GM15510 (cell line): Measurements from ENCODE around the gene SHC2.

Experiments
- POLR2A ChIP-seq: IDR thresholded peaks from 3 replicates; pipeline ENCODE4 v1.6.1; 2011; ENCODE audit warnings: borderline replicate concordance; ENCODE audit not compliant: insufficient read length; ENCODE audit errors: extremely low read depth

The SHC2 gene

GRCh38 chr19:412356-413355 is 48.2 kb downstream of the SHC2 start:
- no peak for TF ChIP-seq POLR2A

GRCh38 chr19:411723-412355 is 49.0 kb downstream of the SHC2 start:
- TF ChIP-seq POLR2A, result no peak

GRCh38 chr19:410243-410781 is 50.5 kb downstream of the SHC2 start:
- TF ChIP-seq POLR2A, result no peak

GRCh38 chr19:409516-410242 is 51.2 kb downstream of the SHC2 start:
- no peak for TF ChIP-seq POLR2A

DNA sequence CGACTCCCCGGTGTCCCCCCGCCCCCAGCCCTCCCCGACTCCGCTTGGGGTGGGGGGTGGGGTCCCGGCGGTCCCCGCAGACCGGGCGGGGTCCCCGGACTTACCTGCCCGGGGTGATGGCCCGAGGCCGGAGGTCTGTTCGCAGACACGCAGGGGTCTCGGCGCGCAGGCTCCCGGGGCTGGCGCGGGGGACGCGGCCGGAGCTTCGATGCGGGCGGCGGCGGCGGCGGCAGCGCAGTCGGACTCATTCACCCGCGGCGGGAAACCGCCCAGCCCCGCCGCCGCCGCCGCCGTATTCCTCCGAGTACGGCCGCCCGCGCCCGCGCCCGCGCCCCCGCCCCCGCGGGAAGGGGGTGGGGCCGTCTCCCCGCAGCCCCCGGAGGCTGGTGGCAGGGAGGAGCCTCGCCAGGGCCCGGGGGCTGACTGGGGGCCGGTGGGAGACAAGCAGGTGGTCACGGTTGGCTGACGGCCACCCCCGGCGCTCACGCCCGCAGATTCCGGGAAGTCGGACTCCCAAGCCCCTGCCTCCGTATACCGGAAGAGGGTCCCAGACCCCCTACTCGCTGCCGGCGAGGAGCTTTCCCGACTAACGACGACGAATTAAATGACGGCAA is 51.8 kb downstream of the SHC2 start, which contains the start of gene C2CD4C:
C2CD4C (minus strand) TSS at position 246 of the 614 bp plus-strand sequence. CDS start 786 bp downstream, outside the sequence.
- TF ChIP-seq POLR2A, result no peak

DNA sequence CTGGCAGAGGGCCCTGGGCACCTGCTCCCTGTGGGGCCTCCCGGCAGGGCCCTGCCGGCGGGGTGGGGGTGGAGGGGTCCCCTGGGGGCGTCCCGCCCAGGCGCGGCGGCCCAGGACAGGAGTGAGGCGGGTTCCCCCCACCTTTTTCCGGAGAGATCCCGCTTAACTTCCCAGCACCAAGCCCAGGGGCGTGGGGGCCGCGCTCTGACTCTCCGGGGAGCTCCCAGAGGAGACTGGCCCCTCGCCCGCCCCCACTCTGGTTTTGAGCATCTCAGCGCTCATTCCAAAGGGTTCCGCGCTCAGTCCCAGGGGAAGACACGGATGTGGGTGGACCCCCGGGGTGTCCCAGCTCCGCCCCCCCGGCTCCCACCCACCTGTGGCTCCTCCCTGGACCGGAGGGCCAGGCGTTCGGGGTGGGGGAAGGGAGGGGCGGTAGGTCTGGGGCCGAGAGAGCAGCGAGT is 52.4 kb downstream of the SHC2 start:
- no peak for TF ChIP-seq POLR2A

- TF ChIP-seq POLR2A, result no peak
Measured at GRCh38 chr19:407511-408440, 53.1 kb downstream of the SHC2 start.

DNA sequence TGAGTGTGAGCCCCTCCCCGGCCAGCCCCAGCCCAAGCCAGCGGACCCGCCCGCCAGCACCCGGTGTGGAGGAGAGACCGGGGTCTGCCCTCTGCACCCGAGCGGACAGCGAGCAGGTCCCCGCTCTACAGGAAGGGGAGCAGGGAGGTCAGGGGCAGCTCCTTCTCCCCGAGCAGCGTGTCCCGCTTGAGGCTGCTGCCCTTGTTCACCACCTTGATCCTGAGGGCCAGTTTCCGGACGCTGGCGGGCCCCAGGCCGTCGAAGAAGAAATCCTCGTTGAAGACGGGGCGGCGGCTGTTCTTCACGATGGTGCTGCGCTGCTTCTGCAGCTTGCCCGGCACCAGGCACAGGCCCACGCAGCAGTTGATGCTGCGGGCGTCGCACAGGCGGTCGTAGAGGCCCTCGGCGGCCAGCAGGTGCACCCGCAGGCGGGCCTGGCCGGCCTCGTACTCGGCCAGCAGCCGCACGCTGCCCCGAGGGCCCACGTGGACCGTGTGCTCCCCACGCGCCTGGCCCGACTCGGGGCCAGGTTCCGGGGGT is 53.8 kb downstream of the SHC2 start:
- TF ChIP-seq POLR2A, result no peak

GRCh38 chr19:406135-406781 is 54.6 kb downstream of the SHC2 start:
- TF ChIP-seq POLR2A, result no peak

- TF ChIP-seq POLR2A, result no peak
Measured at GRCh38 chr19:405121-405965, 55.5 kb downstream of the SHC2 start.

- no peak for TF ChIP-seq POLR2A
Measured at GRCh38 chr19:403221-404027, 57.4 kb downstream of the SHC2 start.

DNA sequence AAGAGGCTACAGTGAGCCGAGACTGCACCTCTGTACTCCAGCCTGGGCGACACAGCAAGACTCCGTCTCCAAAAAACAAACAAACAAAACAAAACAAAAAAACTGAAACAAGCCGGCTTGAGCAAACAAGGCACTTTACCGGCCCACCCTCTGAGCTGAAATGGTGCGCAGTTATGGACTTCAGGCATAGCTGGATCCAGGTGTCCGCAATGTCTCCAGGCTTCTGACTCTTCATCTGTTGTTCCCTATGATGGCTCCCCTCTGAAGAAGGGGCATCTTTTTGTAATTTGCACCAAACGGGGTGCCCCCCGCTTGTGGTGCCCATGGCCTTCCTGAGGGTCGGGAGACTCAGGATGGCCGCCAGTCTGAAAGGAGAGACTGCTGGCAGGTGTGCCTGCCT is 58.0 kb downstream of the SHC2 start:
- no peak for TF ChIP-seq POLR2A
